Retinal pigment epithelial cell (primary cell): Measurements from ENCODE around the gene PSMD5.

ENCODE experiments used
- DNase-seq: peaks from one replicate; pipeline ENCODE4 v3.0.0-alpha.2; 2010; ENCODE audit warnings: low read depth
- H3K4me3 ChIP-seq: 2 replicates; pipeline ENCODE4 v1.5.1; 2011; ENCODE audit warnings: mild to moderate bottlenecking, low read length, control low read depth, moderate library complexity
- CTCF ChIP-seq: conservative IDR thresholded peaks from 2 replicates; pipeline ENCODE4 v1.5.1; 2011; ENCODE audit warnings: low read depth, low read length, control low read depth, inconsistent platforms

PSMD5 gene

DNA sequence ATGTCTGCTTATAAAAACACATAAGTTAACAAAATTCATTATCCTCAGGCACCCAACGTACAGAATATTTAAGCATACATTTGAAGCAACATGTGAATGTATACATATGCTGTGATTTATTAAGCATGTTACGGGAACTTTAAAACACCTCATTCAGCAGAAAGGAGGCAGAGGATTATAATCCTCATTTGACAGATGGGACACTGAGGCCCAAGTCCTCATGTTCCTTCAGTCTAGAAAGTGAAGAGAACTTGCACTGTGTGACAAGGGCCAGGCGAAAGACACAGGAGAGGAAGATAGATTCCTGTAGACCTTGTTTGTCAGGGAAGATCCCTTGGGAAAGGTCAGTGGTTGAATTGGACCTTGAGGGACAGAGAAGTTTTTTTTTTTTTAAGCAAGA lies 7.6 kb upstream of the PSMD5 start:
- H3K4me3 ChIP-seq = no peak overlapping the region
- DNase-seq = no peak
- no peak for TF ChIP-seq CTCF

DNA sequence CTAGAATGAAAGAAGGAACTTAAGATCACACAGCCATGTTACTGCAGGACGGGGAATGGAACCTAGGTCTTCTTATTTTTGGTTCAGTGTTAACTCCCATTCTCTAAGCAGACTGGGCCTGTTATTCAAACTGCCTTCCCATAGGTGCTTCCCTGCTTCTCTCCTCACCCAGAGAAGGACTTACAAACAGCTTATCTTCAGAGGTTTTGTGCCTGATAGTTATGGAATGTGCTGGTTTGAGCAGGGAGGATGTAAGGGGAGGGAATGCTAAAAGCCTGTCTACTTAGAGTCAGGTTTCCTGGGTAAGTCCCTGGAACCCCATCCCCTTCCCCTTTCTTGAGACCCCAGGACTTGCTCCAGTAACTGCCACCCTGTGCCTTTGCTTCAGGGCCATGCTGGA lies 4.2 kb upstream of the PSMD5 start:
- no peak for DNase-seq
- no peak for TF ChIP-seq CTCF
- no peak overlapping the region for H3K4me3 ChIP-seq

- no peak for DNase-seq
- no peak overlapping the region for H3K4me3 ChIP-seq
- TF ChIP-seq CTCF = no peak
Observed at GRCh38 chr9:120846251-120846889, 3.6 kb upstream of the PSMD5 start.

DNA sequence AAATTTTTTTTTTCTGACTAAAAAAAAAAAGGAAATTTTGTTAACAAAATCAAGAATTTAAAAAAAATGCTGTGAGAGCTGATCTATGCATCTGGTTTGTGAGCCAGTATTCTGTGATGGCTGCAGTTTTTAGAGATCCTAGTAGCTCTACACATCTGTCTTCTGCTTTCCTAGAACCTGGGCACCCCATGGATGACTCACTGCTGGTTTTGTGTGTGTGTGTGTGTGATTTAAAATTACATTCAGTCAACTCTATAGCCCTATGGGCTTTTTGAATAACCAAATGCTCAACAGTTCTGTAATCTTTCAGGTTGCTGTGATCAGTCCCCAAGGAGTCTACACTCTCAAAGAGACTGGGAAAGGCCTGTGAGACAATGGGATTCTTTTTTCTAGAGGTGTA lies 2.5 kb upstream of the PSMD5 start:
- DNase-seq = no peak
- no peak overlapping the region for H3K4me3 ChIP-seq
- TF ChIP-seq CTCF = no peak

GRCh38 chr9:120841930-120842684 lies 615 bp downstream of the PSMD5 start:
- no peak for TF ChIP-seq CTCF
- DNase-seq = no peak

GRCh38 chr9:120839146-120839545 lies 3.6 kb downstream of the PSMD5 start:
- no peak for TF ChIP-seq CTCF
- peak; percentile 46 for DNase-seq
- no peak overlapping the region for H3K4me3 ChIP-seq

More at GRCh38 chr9:120841930-120842684, 615 bp downstream of the PSMD5 start:
- peak overlapping the region; percentile 90 for H3K4me3 ChIP-seq

GRCh38 chr9:120837921-120838320 lies 4.8 kb downstream of the PSMD5 start:
- no peak overlapping the region for H3K4me3 ChIP-seq
- no peak for DNase-seq
- no peak for TF ChIP-seq CTCF
